Mammary epithelial cell (primary cell): Measurements from ENCODE around the gene ZNF862.
"Not testable (repeated sequence)": the region's sequence is repeated elsewhere in the genome, so short reads cannot be mapped to it uniquely, and the experiment has no call there.

Source experiments
- EZH2 ChIP-seq: IDR thresholded peaks from 2 replicates; pipeline ENCODE4 v1.6.1; 2012; ENCODE audit warnings: low read length, inconsistent platforms, borderline replicate concordance
- TF ChIP-seq, protein P1 (sequence below), 2 donors: IDR thresholded peaks in 1 of 2; conservative IDR thresholded peaks in 1 of 2; 2 replicates each; pipeline ENCODE4 v1.5.1; 2011 to 2012; ENCODE audit warnings: inconsistent platforms in 2 of 2, low read length in 2 of 2, mild to moderate bottlenecking in 2 of 2, control low read depth in 1 of 2, low read depth in 1 of 2; ENCODE audit not compliant: insufficient read depth in 1 of 2; ENCODE audit errors: extremely low read depth in 1 of 2

GRCh38 chr7:149912126-149912525 is 74.0 kb downstream of the ZNF862 start:
- not testable (repeated sequence) for TF ChIP-seq EZH2
- TF ChIP-seq, protein P1, sequence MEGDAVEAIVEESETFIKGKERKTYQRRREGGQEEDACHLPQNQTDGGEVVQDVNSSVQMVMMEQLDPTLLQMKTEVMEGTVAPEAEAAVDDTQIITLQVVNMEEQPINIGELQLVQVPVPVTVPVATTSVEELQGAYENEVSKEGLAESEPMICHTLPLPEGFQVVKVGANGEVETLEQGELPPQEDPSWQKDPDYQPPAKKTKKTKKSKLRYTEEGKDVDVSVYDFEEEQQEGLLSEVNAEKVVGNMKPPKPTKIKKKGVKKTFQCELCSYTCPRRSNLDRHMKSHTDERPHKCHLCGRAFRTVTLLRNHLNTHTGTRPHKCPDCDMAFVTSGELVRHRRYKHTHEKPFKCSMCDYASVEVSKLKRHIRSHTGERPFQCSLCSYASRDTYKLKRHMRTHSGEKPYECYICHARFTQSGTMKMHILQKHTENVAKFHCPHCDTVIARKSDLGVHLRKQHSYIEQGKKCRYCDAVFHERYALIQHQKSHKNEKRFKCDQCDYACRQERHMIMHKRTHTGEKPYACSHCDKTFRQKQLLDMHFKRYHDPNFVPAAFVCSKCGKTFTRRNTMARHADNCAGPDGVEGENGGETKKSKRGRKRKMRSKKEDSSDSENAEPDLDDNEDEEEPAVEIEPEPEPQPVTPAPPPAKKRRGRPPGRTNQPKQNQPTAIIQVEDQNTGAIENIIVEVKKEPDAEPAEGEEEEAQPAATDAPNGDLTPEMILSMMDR (conservative IDR thresholded peaks at IDR 0.05 in 1 of 2, IDR thresholded peaks at IDR 0.05 in 1 of 2; ENCODE audit: extremely low read depth in 1 of 2, insufficient read depth in 1 of 2, low read depth in 1 of 2, low read length in 2 of 2), result not testable (repeated sequence)
